Amniotic epithelial cell (primary cell): Measurements from ENCODE around the gene ZNF710.
A peak's percentile ranks its signal among the peaks of the same experiment; 100 is the strongest.
"Not testable (repeated sequence)": the region's sequence is repeated elsewhere in the genome, so short reads cannot be mapped to it uniquely, and the experiment has no call there.

Experiments
- DNase-seq: peaks from one replicate; pipeline ENCODE4 v3.0.0-alpha.2; 2010; ENCODE audit warnings: low read depth

The ZNF710 gene, protein sequence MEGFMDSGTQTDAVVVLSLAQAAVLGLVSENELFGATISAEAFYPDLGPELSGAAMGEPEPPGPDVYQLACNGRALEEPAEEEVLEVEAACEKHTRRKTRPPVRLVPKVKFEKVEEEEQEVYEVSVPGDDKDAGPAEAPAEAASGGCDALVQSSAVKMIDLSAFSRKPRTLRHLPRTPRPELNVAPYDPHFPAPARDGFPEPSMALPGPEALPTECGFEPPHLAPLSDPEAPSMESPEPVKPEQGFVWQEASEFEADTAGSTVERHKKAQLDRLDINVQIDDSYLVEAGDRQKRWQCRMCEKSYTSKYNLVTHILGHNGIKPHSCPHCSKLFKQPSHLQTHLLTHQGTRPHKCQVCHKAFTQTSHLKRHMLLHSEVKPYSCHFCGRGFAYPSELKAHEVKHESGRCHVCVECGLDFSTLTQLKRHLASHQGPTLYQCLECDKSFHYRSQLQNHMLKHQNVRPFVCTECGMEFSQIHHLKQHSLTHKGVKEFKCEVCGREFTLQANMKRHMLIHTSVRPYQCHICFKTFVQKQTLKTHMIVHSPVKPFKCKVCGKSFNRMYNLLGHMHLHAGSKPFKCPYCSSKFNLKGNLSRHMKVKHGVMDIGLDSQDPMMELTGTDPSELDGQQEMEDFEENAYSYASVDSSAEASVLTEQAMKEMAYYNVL

DNA sequence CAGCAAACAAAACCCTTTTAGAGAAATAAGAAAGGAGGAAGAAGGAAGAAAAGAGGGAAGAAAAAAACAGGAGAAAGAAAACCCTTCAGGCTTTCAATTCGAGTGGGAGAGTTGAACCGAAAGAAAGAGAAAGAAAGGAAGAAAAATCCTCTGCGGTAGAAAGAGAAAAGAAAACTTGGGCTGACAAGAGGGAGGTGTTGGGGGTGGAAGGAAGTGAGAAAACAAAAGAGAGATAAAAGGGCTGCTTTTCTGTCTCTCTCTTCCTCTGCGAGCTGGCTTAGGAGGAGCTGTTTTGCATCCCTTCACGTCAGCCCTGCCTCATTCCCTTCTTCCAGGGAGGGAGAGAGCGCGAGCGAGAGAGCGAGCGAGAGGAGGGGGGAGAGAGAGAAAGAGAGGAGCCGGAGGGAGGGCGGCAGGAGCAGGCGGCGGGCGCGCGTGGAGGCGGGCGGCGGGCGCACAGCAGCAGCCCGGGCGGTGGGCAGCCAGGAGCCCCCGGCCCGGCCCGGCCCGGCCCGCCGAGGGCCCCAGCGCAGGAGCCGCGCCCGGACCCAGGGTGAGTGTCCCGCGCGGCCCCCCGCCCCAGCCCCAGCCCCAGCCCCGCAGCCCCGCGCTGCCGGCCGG lies at the start of gene ZNF710:
ZNF710 (plus strand) TSS at position 263 of the 621 bp plus-strand sequence. CDS start 65,814 bp downstream, outside the sequence.
- DNase-seq, result peak; percentile 72

DNA sequence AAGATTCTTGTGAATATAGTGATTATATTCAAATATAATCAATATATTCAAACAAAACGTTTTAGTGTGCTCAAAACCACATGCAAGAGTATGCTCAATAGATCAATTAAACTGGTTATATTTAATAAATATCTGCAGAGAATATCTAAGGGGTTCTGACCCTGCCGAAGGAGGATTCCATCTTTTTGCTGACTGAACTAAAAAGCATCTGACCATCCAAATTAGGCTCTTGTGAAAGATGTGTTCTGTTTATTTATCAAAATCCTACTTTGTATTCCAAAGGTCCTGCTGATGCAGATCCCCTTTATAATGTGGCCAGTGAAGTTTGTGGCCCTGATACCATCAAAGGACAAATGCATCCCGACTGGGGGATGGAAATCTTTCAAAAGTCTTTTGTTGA lies 46.6 kb upstream of the ZNF710 start:
- DNase-seq, result no peak

DNA sequence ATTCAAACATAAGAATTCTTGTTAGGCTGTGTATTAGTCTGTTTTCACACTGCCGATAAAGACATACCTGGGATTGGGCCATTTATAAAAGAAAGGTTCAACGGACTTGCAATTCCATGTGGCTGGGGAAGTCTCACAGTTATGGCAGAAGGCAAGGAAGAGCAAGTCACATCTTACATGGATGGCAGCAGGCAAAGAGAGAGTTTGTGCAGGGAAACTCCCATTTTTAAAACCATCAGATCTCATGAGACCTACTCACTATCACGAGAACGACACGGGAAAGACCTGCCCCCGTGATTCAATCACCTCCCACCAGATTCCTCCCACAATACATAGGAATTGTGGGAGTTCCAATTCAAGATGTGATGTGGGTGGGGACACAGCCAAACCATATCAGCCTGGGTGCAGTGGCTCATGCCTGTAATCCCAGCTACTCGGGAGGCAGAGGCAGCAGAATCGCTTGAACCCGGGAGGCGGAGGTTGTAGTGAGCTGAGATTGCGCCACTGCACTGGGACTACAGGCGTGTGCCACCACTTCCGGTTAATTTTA lies 45.6 kb upstream of the ZNF710 start:
- DNase-seq, result not testable (repeated sequence)

DNA sequence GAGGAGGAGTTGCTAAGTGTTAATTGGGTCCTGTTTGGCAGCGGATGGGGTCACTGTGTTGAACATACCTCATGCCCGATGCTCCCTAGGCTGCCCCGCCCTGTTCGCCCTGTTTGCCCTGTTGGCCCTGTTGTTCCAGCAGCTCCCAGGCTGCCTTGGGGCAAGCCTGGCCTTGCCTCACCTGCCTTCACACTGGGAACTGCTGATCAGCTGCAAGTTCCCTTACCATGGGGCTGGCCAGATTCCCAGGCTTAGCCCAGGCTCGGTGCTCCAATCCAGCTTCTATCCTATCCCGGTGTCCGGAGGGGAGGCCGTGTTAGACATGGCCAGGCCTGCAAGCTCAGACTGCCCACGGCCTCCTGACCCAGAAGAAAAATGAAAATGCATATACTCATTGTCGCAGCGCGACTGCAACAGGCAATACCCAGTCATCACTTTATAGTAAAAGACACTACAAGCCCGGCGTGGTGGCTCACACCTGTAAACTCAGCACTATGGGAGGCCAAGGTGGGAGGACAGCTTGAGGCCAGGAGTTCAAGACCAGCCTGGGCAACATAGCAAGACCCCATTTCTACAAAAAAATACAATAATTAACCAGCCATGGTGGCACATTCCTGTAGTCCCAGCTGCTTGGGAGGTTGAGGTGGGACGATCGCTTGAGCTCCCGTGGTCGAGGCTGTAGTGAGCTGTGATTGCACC lies 42.9 kb upstream of the ZNF710 start:
- no peak for DNase-seq

DNA sequence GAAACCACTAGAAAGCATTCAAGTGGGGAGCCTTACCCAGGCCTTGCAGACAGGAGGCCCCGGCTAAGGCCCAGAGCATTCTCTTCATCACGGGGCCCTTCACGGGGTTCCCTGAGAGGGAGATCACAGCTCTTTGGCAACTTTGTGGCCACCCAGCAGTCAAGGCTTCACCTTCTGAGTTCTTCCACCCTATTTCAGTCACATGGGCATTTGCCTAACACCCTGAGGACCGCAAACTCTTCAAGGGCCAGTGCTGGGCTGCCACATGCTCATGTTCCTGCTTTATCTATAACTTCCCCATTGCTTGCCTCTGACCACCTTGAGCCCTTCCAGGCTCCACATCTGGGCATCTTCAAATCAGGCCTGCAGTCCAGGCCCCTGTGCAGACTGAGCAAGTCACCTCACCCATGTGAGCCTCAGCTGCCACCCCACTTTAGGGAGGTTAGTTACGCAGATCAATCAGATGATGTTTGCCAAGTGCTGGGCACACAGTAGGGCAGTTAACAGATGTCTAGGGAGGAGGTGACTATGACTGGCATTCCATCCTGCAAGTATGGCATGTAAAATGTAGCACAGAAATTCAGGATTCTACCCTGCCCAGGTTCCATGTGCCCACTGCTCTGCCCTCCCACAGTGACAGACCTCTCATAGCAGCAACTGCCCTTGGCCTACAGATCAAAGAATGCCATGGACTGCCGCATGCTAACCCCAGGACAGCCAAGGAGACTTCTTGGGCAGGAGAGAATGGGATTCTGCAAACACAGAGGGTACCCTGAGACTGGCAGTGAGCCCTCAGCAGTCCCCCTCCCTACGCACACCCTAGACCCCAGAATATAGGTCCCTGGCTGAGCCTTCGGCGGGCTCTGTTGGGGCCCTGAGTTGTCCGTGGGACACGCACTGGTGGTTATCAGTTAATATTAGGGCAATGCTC lies 37.6 kb upstream of the ZNF710 start:
- DNase-seq, result no peak

DNA sequence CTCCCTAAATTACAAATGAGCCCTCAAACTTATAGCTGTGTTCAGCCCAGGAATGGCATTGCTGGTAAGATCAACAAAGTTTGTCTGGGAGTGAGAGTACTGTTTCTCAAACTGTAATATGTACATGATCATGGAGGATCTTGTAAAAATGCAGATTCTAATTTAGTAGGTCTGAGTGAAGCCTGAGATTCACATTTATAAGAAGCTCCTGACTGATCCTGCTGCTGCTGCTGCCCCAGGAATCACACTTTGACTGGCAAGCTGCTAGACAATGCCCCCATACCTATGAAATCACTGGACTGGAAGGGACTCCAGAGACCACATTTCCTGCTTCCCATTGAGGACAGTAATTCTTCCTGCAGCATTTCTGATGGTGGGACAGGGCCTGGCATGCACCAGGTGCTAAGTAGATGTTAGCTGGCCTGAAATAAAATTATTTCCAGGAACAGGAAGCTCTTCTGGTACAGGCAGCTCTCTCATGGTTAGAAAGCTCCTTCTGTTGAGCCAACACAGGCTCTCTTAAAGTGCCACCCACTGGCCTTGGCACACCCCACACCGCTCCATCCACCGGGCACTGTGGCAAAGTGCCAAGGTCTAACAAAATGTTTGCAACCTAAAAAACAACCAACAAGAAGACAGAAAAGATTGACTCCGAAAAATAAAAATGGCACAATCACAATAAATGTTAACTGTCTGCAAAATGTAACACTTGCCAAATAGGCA lies 36.7 kb upstream of the ZNF710 start:
- DNase-seq, result no peak

DNA sequence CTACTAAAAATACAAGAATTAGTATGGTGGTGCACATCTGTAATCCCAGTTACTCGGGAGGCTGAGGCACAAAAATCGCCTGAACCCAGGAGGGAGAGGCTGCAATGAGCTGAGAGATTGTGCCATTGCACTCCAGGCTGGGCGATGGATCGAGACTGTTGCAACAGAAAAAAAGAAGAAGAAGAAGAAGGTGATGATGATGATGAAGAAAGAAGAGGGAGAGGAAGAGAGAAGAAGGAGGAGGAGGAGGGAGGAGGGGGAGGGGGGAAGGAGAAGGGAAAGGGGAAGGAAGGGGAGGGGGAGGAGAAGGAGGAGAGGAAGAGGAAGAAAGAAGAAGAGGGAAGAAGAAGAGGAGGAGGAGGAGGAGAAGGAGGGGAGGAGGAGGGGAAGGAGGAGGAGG lies 33.2 kb upstream of the ZNF710 start:
- no peak for DNase-seq

DNA sequence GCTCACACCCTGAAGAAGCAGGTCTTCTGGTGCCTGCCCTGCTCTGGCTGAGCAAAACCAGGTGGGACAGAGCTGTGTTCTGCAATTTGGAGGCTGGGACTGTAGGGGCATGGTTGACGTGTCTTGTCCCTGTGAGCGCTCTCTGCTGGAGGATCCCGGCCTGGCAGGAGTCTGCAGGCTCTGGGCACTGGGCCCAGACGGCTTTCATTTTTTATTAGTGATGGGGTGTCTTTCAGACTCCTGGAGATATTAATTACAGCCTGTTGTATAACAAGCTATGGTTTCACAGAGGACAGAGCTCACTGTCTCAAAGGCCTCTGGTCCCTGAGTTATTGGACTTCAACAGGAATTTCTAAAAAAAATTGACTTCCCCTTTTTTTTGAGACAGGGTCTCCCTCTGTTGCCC lies 29.5 kb upstream of the ZNF710 start:
- peak; percentile 46 for DNase-seq

DNA sequence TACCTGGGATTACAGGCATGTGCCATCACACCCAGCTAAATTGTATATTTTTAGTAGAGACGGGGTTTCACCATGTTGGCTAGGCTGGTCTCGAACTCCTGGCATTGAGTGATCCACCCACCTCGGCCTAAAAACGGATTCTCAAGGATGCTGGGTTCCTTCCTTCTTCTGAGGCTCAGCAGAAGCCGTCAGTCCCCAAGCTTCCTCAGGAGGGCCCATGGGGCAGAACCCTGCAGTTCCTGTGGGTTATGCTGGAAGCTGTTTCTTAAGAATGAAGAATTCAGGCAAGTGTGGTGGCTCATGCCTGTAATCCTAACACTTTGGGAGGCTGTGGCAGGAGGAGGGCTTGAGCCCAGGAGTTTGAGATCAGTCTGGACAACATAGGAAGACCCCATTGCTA lies 29.0 kb upstream of the ZNF710 start:
- DNase-seq, result peak; percentile 2

DNA sequence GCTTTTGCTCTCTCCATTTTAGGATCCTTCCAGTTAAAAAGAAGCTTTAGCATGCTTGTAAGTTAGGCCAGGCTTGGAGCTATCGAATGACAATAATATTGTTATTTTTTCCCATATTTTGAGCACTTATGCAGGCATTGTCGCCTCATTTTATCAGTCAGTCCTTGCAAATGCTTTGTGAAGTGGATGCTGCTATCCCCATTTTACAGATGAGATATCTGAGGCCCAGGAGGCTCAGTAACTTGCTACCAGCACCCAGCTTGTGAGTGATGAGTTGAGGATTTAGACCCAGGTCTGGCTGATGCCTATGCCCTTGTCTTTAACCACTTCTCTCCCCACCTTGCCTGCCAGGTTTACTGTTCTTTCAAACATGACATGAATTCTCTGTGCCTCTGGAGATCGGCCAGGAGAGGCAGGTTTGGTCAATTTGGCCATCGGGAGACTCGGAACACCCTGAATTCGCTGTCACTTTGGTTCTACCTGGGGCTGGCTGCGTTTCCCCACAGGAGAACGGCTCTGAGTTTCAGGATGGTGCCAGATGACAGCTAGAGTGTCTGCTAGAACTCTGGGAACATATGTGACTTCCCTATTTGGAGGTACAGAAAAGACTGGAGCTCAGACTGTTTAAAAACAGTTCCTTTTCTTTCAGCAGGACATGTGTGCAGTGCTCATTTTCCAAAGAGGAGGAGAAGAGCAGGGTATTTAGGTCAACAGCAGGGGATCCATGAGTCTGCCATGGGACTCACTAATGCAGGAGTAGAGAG lies 25.5 kb upstream of the ZNF710 start:
- no peak for DNase-seq

DNA sequence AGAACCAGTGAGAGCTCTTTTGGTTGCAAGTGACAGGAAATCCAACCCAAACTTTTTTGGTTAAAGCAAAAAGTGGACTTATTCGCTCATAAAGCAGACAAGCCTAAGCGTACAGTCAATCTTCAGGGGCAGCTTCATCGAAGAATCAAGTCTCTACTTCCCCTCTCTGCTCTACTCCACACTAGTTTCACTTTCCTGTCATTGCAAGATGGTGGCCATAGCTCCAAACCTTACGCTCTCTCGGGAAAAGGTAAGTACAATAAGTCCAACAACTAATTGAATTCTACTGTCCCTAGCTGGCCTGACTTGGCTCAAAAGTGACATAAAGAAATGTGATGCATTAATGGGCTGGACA lies 24.9 kb upstream of the ZNF710 start:
- no peak for DNase-seq

DNA sequence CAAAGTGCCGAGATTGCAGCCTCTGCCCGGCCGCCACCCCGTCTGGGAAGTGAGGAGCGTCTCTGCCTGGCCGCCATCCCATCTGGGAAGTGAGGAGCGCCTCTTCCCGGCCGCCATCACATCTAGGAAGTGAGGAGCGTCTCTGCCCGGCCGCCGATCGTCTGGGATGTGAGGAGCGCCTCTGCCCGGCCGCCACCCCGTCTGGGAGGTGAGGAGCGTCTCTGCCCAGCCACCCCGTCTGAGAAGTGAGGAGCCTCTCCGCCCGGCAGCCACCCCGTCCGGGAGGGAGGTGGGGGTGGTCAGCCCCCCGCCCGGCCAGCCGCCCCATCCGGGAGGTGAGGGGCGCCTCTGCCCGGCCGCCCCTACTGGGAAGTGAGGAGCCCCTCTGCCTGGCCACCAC lies 23.3 kb upstream of the ZNF710 start:
- not testable (repeated sequence) for DNase-seq

DNA sequence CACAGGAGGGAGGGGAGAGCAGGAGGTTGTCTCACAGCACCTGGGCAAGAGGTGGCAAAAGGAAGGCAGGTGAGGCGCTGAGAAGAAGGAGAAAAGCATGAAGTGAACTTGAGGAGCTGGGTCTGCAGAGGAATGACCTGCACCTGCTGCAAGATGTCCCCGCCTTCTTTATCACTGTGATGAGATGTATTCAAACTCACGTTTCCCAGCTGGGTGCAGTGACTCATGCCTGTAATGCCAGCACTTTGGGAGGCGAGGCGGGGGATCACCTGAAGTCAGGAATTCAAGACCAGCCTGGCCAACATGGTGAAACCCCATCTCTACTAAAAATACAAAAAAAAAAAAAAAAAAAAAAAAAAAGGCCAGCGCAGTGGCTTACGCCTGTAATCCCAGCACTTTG lies 22.2 kb upstream of the ZNF710 start:
- no peak for DNase-seq

DNA sequence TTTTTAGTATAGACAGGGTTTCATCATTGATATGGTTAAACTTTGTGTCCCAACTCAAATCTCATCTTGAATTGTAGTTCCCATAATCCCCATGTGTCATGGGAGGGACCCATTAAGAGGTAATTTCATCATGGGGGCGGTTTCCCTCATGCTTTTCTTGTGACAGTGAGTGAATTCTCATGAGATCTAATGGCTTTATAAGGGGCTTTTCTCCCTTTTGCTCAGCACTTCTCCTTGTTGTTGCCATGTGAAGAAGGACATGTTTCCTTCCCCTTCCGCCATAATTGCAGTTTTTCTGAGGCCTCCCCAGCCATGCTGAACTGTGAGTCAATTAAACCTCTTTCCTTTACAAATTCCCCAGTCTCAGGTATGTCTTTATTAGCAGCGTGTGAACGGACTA lies 20.2 kb upstream of the ZNF710 start:
- no peak for DNase-seq

DNA sequence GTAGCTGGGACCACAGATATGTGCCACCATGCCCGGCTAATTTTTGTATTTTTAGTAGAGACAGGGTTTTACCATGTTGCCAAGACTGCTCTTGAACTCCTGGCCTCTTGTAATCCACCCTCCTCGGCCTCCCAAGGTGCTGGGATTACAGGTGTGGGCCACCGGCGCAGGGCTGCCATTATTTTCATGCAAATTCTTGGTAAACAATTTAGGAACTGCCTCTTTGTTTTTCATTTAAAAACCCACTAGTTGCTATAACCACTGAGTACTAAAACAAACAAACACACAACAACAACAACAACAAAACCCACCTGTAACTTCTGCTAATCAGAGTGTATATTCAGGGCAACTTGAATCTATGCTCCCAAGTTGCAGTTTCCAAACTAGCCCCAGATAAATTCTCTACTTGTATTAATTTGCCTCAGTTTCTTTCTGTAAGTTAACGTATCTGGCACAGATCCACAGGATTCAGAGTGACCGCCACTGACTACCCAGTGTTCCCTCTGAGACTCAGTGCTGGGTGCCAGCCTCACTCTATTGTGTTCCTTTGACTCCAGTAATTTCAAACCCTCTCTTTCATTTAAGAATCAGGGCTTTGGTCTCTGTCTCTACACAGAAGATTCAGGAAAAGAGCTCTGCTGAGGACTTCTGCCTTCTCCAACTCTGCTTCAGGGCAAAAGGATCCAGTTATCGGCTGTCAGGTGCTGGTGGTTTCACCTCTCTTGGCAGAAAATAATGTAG lies 18.6 kb upstream of the ZNF710 start:
- no peak for DNase-seq

DNA sequence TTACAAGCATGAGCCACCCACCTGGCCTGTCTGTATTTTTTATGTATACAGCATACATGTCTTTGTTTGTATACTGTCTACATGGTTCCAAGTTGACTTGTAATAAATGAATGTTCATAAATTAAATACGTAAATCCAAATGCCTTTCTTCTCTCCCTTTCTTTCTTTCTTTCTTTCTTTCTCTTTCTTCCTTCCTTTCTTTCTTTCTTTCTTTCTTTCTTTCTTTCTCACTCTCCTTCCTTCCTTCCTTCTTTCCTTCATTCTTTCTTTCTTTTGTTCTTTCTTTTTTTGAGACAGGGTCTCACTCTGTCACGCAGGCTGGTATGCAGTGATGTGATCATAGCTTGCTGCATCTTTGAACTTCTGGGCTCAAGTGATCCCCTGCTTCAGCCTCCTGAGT lies 17.1 kb upstream of the ZNF710 start:
- no peak for DNase-seq

DNA sequence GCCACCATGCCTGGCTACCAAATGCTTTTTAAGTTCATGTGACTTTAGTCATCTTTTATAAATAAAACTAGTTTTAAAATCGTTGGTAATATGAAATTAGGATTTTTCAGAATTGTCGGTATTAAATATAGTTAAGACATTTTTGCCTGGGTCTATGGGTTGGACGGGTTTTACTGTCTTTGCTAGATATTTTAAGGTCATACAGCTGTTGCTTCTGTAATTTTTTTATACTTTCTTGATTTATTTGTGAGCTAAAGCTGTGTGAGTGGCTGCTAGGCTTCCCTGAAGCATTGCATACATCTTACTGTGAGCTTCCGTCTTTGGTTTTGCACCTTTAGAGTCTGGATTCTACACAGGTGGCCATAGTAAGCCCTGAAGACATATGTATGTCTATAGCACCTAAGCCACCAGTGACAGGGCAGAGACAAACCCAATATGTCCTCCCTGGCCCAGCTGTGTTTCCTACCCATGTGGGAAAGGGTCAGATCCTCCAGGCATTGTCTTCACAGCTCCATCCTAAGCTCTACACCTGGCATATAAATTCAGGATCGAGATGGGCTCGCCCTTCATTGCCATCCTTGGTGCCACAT lies 16.6 kb upstream of the ZNF710 start:
- DNase-seq, result no peak

DNA sequence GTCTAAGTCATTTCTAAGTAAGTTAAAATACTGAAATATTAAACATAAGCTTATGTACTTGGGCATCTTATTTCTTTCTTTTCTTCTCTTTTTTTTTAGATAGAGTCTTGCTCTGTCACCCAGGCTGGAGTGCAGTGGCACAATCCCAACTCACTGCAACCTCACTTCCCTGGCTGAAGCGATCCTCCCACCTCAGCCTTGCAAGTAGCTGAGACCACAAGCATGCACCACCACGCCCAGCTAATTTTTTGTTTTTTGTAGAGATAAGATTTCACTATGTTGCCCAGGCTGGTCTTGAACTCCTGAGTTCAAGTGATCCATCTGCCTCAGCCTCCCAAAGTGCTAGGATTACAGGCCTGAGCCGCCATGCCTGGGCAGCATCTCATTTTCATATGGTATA lies 16.0 kb upstream of the ZNF710 start:
- DNase-seq, result no peak

DNA sequence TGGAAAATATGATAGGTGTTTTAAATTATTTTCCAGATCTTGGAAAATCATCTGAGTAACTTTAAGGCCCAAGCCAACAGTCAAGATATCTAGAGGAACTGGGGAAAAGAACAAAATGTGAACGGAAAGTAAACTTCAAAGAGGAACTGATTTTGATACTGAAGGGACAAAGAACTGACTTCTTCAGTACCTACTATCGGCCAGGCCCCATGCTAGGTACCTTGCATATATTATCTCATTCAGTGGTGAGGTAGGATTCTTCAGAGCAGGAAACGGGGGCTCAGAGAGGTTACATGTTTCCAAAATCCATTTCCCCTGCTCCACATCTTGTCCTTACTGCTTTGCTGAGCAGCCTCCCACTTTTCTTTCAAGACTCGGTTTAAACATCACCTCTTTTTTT lies 9.8 kb upstream of the ZNF710 start:
- no peak for DNase-seq
